ENCODE results near the gene STXBP4.

The STXBP4 gene

GRCh38 chr17:54971147-54971546, 2.6 kb downstream of the STXBP4 start:
- no peak for FAIRE-seq

- FAIRE-seq, result no peak
Observed at GRCh38 chr17:54971901-54972300, 3.3 kb downstream of the STXBP4 start.

DNA sequence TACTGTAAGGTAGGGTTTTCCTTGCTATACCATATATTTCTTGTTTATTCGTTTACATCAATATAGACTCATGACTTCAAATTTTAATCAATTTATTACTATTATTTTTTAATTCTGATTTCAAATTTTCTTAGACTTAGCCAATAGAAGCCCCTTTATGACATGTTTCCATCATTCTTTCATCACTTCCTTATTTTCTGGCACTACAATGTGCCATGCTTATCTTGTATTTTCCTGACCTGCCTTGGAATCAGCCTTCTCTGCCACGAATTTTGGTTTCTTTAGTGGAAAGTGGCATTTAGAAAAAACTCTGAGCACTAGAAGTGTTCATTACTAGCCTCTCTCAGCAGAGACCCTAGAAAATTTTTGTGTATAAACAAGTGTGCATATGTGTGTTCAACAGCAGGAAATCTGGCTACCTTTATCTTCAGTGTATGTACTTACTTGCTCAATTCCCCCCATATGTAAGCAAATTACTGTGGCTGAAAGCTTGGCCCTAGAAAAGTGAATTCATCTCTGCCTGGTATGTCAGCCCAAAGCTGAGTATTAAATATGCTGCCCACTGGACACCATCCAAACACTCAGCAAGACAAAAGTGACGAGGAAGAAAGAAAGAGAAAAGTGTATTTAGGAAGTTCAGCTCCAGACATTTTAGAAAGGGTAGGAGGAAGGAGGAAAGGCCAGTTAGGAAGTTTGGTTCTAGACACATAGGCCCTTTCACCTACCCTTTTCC, 4.0 kb downstream of the STXBP4 start:
- no peak for FAIRE-seq

DNA sequence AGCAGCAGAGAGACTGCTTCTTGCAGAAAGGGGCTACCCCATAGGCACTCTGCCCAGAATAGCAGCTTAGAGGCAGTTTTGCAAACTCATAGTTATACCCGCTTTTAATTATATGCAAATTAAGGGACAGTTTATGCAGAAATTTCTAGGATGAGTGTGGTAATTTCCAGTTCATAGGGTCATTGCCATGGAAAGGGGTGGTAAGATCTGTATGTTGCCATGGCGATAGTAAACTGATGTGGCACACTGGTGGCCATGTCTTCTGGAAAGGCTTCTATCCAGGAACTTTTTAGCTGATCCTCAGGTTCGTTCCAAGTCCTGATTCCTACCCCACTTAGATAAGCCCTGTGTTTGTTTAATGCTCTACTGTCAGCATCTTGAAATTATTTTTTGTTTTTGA, 6.2 kb downstream of the STXBP4 start:
- FAIRE-seq, result no peak

DNA sequence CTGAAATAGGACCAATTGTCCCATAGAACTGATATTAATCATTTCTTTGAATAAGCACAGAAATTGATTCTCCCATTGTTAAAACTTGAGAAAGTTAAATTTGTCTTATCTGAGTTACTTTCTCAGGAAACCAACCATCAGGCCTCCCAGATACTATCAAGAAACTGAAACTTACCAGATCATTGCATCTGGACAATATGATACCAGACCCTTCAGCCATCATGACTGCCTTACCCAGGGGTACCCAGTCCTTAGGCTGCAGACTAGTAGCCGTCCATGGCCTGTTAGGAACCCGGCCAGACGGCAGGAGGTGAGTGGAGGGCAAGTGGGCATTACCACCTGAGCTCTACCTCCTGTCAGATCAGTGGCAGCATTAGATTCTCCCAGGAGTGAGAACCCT, 7.8 kb downstream of the STXBP4 start:
- FAIRE-seq, result no peak

GRCh38 chr17:54977744-54978143, 9.2 kb downstream of the STXBP4 start:
- no peak for FAIRE-seq

DNA sequence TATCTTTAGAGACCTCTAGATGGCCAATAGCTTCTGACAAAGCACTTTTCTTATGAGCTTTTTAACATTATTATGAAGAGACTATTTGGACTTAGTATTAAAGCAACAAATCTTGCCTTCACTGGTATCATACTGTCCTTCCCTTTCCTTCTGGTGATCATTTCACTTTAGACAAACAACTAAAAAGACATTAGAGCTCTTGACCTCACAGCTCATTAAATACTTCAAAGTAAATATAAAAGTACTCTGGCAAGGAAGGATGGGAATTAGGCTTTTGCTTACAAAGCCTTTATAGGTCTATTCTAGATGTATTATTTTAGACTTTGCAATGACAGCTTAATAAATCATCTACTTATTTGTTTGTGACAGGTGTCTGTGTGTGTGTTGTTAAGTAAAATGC, 11.1 kb downstream of the STXBP4 start:
- FAIRE-seq, result peak; percentile 73

DNA sequence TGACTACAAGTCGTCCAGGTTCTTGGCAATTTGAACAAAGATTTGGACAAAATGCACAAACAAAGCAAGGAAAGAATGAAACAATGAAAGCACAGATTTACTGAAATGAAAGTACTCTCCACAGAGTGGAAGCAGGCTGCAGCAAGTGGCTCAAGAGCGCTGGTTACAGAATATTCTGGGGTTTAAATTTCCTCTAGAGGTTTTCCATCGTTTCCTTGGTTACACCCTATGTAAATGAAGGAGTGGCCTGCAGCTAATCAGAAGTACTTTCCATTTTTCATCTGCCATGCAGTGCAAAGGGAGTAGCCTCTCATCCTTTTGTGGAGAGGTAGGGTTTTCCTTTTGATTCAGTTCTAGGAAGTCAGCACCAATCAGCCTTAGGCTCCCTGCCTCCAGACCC, 11.8 kb downstream of the STXBP4 start:
- no peak for FAIRE-seq

DNA sequence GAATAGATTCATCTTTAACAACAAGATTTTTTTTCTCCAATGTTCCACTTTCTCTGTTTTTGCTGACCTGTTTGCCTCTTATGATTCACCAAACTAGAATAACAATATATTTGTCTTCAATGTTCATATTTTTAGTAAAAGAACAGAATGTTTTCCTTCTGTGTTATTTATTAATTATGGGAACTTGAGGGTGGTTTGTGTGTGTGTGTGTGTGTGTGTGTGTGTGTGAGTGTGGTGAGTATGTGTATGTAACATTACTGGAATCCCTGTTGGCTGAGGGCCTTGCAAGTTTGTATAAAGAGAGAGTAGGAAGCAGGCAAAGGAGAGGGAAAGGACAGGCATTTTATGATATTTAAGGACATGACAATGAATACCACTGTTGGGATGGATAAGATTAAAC, 13.8 kb downstream of the STXBP4 start:
- no peak for FAIRE-seq

GRCh38 chr17:54983260-54983659, 14.7 kb downstream of the STXBP4 start:
- FAIRE-seq, result no peak

- no peak for FAIRE-seq
Observed at GRCh38 chr17:54985476-54985875, 16.9 kb downstream of the STXBP4 start.

DNA sequence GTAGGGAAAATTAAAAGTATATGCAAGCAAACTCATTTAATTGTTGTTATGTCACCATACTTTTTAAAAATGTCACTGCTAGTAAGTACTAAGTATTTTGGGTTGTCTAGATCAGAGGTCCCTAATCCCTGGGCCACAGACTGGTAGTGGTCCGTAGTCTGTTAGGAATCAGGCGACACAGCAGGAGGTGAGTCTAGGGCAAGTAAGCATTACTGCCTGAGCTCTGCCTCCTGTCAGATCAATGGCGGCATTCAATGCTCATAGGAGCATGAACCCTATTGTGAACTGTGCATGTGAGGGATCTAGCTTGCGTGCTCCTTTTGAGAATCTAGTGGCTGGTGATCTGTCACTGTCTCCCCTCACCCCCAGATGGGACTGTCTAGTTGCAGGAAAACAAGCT, 21.6 kb downstream of the STXBP4 start:
- FAIRE-seq, result no peak

GRCh38 chr17:54991567-54991966, 23.0 kb downstream of the STXBP4 start:
- peak; percentile 78 for FAIRE-seq

- peak; percentile 80 for FAIRE-seq
Observed at GRCh38 chr17:54992797-54993639, 24.5 kb downstream of the STXBP4 start.

DNA sequence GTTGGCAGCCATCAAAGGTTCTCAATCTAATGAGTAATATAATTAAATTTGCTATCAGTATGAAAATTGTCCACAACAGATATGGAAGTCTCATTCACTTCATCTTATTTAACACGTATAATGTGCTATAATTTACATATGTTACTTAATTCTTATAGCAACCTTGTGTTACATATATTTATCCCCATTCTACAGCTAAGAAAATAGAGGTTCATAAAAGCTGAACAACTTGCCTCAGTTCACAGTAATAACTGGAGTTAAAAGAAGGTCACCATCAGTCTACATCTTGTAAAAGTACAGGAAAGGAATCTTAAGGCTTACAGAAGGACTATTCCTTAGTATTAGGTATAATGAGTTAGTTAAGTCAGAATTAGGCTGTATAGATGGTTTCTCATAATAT, 27.9 kb downstream of the STXBP4 start:
- no peak for FAIRE-seq

DNA sequence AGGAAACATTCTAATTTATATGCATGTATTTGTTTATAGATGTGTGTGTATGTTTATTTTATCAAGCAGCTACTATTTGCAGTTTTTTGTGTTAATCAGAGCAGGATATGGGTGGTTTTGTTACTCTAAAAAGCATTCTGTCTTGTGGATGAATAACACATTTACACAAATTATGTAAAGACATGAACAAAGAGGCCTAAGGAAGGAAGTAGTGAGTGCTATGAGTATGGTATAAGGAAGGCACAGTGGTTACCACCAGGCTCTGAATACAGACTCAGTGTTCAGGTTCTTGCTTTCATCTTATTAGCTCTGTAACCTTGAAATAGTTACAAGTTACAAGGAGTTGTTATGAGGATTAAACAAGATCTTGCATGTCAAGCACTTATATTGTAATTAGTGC, 33.9 kb downstream of the STXBP4 start:
- FAIRE-seq, result no peak

GRCh38 chr17:55004484-55004883, 35.9 kb downstream of the STXBP4 start:
- FAIRE-seq, result no peak

DNA sequence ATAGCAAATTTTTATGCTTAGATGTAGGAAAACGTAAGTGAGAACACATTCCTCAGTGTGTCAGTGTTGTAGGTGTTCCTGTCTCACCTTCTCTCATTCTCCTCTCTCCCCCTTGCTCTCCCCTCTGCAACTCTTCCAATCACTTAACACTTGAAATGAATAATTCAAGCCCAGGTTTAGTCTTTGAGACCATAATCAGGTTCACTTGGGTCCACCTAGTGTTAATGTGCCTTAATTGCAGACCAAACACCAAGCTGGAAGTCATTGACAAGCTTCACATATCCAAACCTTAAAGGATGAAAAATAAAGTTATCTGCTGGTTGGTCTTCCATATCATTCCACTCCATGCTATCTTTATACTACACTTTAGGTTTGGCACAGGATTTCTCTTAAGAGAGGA, 37.0 kb downstream of the STXBP4 start:
- no peak for FAIRE-seq

GRCh38 chr17:55023626-55024025, 55.1 kb downstream of the STXBP4 start:
- no peak for FAIRE-seq

DNA sequence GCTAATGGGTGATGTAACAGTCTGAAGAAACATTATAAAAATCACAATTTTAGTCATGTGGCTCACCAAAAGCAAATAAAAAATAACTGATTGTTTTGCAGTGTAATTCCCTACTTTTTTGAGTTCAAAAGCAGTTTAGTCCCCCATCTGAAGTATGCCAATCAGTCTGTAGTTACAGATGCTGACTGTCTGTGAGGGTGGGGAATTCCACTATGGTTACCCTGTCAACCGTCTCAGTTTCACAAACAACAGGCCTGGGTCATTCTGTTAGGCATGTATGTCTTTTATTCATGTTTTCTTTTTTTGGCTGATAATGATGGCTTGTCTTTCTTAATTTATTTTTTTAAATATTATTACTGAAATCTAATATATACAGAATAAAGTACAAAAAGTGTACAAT, 69.3 kb downstream of the STXBP4 start:
- FAIRE-seq, result no peak

GRCh38 chr17:55038291-55038690, 69.7 kb downstream of the STXBP4 start:
- FAIRE-seq, result no peak

GRCh38 chr17:55040611-55041010, 72.0 kb downstream of the STXBP4 start:
- no peak for FAIRE-seq

- peak; percentile 77 for FAIRE-seq
Observed at GRCh38 chr17:55053855-55054254, 85.3 kb downstream of the STXBP4 start.

- no peak for FAIRE-seq
Observed at GRCh38 chr17:55054429-55054828, 85.9 kb downstream of the STXBP4 start.

Data from endometrium (tissue), 2 donors.